ENCODE results near the gene TANC1.

The TANC1 gene

DNA sequence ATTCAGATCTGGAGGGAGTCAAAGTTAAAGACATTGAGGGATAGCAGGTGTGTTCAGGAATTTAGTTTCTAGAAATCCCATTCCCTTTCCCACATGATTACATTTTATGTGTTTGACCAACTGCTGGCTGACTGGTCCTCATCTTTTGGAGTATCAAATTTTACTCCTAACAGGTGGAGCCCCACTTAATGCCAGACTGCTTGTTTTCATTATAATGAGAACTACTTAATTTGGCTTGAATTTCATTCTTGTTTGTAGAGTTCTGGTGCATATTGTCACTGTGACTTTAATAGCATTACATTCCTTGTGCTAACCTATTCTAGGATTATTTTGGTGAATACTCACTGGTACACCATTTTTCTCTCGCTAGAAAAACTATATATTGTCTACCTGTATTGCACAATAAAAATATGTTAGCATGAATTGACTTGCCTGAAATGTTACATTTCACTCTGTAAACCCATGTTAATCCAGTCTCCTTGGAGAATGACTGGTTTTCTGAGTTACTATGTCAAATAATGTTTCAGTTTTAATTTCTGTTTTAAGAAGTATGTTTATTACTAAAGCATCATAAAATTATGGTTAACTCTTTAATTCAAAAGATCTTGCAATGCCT is 98.2 kb downstream of the TANC1 start:
- DNase-seq = no peak

- no peak for DNase-seq
Observed at GRCh38 chr2:159067971-159068370, 99.5 kb downstream of the TANC1 start.

- no peak for DNase-seq
Observed at GRCh38 chr2:159069229-159069628, 100.8 kb downstream of the TANC1 start.

- DNase-seq = no peak
Observed at GRCh38 chr2:159070235-159070634, 101.8 kb downstream of the TANC1 start.

- DNase-seq = no peak
Observed at GRCh38 chr2:159071190-159071915, 102.9 kb downstream of the TANC1 start.

DNA sequence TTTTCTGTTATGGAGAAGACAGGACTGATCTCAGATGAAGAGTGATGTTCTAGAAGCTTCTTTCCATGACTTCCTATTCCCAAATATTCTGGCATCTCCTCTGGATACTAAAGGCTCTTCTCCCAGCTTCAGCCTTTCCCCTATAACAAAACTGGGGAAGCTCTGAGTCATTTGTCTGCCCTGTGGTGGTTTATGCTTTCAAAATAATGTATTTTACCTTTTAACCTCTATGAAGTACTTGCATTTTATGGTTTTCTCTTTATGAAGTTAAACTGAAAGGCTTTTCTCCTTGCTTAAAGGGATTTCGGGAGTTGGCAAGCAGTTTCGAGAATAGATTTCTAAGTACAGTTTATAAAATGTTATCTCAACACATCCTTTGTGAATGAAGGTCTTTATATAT is 104.4 kb downstream of the TANC1 start:
- no peak for DNase-seq

- no peak for DNase-seq
Observed at GRCh38 chr2:159073256-159073655, 104.8 kb downstream of the TANC1 start.

DNA sequence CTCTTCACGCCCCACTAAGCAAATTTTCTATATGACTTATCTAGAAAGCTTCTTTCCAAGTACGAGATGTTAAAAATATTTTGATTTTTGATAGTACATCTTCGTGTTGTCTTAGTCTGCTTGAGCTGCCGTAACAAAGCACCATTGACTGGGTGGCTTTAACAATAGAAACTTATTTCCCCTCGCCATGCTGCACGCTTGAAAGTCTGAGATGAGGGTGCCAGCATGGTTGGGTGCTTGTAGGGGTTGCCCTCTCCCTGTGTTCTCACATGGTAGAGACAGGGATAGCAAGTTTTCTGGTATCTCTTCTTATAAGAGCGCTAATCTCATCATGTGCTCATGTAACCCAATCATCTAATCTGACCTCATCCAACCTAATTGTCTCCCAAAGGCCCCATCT is 106.2 kb downstream of the TANC1 start:
- peak; percentile 50 for DNase-seq

GRCh38 chr2:159075727-159076126 is 107.3 kb downstream of the TANC1 start:
- DNase-seq = no peak

DNA sequence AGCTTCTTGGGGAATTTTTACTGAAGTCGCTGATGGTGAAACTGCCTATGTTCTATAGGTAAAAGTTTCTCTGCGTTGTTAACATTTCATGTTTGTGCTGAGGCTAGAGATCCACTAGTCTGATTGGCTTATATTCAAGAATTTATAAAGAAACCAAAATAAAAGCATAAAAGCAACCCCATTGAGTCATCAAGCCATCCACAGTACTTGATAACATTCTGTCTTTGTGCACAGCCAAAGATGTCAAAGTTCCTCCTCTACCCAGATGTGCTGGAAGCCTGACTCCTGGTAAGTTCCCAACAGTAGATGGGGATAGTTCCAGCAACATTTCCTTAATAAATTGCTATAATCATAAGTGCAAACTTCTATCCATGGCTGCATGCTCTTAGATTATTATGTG is 107.8 kb downstream of the TANC1 start:
- no peak for DNase-seq

DNA sequence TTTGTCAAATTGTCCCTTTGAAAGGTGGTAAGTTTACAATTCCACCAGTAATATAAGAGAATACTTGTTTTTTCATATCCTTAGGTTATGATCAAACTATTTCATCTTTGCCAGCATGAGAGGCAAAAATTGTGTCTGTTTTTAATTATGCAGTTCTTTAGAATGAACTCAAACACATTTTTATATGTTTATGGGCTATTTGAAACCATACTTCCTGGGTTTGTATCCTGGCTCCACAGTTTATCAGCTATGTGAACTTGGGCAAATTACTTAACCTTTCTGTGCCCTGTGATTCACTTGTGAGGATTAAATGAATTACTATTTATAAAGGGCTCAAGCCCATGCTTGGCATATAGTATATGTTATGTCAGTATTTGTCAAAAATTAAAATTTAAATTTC is 109.4 kb downstream of the TANC1 start:
- peak; percentile 34 for DNase-seq

GRCh38 chr2:159078443-159078842 is 110.0 kb downstream of the TANC1 start:
- DNase-seq = peak; percentile 88

- DNase-seq = no peak
Observed at GRCh38 chr2:159080641-159081040, 112.2 kb downstream of the TANC1 start.

GRCh38 chr2:159082119-159082518 is 113.7 kb downstream of the TANC1 start:
- no peak for DNase-seq

GRCh38 chr2:159084384-159085370 is 116.2 kb downstream of the TANC1 start:
- DNase-seq = no peak

GRCh38 chr2:159086342-159086741 is 117.9 kb downstream of the TANC1 start:
- DNase-seq = peak; percentile 71

DNA sequence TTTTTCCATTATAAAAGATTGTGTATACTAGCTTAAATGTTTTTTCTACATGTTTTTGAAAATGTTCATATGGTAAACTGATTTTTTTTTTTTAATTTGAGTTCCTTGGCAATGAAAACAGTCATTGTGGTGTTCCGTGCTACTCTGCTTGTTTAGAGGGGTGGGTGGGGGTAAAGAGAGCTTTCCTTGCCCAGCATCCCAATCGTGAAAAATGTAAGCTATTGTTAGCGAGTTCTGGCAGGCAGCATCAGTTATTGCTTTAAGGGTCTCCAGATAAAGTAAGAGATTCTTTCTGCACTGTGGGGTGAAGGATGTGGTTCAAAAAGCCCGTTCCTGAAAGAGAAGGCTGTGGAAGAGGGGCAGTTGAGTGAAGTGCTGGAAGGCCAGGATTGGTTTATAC is 118.4 kb downstream of the TANC1 start:
- DNase-seq = no peak

- peak; percentile 29 for DNase-seq
Observed at GRCh38 chr2:159088906-159089305, 120.5 kb downstream of the TANC1 start.

DNA sequence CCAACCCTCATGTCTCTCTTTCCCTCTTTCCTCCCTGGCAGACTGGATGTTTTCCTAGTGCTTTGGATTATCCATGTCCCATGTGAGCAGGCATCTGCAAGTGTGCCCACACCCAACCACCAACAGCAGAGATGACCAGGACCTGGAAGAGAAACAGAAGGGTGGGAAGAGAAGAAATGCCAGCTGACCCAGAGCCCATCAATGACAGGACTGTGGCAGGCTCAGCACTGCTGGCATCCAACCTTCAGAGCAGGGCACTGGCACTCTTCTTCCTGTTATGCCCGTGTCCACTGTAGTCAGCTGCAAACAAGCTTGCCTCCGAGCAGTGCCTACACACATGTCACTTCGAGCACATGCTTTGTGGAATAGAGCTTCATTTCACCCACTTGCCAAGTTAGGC is 121.1 kb downstream of the TANC1 start:
- DNase-seq = no peak

GRCh38 chr2:159090514-159091201 is 122.2 kb downstream of the TANC1 start:
- no peak for DNase-seq

- no peak for DNase-seq
Observed at GRCh38 chr2:159091381-159091780, 122.9 kb downstream of the TANC1 start.

GRCh38 chr2:159091976-159092375 is 123.5 kb downstream of the TANC1 start:
- no peak for DNase-seq

GRCh38 chr2:159093497-159093896 is 125.1 kb downstream of the TANC1 start:
- peak; percentile 67 for DNase-seq
